RPMI7951 (cell line): Measurements from ENCODE around the gene NXPE3. TPM values are rescaled to one million over a fixed set of nuclear protein-coding genes. Genes with fewer than 3 reads are reported as not detected.
"Not testable (repeated sequence)": the region's sequence is repeated elsewhere in the genome, so short reads cannot be mapped to it uniquely, and the experiment has no call there.

ENCODE experiments used
- DNase-seq: peaks from one replicate; pipeline ENCODE4 v3.0.0-alpha.2; 2012; ENCODE audit warnings: low read depth
- total RNA-seq: library from RNA; depleted of rRNA; stranded (reverse); fragments of >200 nt; shearing (Covaris generic); gene quantifications from 2 replicates; pipeline ENCODE4 v1.2.3, GENCODE V29; 2014

The NXPE3 gene
- total RNA-seq, 1 experiment from 2014 or later, result 17.1 TPM

DNA sequence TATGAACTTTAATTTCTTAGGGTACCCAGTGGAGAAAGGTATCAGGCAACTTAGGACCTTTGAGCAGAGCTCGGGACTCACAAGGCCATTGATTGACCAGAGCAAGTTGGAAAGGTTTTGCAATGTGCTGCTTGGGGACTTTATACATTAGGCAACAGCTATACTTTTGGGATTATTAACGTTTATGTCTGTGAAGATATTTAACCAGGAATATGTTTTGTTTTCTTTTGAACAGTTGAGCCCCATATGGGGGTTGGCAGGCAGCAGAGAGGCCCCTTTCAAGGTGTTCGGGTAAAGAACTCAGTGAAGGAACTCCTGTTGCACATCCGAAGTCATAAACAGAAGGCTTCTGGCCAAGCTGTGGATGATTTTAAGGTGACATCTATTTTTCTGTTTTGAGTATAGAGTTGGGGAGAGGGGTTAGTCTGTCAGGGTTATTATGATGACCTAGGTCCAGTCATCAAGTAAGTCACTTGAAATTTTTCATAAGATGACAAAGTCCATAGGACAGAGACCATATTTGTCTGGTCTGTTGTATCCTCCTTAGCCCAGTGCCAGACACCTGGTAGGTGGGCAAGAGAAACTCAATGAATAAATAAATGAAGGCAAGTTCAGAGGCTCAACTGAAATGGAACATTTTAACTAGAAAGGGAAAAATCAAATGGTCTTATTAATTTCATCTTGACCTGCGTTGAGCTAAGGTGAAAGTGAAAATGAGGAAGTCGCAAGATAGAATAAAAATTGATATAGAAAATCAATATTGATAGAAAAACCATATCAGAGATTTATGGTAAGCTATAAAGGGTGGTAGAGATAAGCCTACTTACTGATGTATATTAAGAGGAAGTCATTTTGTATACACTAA, 73.1 kb downstream of the NXPE3 start:
- no peak for DNase-seq

DNA sequence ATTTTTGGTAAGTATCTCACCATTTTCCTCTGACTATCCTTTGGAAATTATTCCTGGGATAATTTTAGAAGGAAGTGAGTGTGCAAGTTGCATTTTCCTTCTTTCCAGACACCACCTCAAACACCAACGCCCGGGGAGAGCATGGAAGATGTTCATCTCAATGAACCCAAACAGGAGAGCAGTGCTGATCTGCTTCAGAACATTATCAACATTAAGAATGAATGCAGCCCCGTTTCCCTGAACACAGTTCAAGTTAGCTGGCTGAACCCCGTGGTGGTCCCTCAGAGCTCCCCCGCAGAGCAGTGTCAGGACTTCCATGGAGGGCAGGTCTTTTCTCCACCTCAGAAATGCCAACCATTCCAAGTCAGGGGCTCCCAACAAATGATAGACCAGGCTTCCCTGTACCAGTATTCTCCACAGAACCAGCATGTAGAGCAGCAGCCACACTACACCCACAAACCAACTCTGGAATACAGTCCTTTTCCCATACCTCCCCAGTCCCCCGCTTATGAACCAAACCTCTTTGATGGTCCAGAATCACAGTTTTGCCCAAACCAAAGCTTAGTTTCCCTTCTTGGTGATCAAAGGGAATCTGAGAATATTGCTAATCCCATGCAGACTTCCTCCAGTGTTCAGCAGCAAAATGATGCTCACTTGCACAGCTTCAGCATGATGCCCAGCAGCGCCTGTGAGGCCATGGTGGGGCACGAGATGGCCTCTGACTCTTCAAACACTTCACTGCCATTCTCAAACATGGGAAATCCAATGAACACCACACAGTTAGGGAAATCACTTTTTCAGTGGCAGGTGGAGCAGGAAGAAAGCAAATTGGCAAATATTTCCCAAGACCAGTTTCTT, 74.2 kb downstream of the NXPE3 start:
- DNase-seq, result no peak

- DNase-seq, result no peak
Measured at GRCh38 chr3:101853982-101854381, 75.0 kb downstream of the NXPE3 start.

DNA sequence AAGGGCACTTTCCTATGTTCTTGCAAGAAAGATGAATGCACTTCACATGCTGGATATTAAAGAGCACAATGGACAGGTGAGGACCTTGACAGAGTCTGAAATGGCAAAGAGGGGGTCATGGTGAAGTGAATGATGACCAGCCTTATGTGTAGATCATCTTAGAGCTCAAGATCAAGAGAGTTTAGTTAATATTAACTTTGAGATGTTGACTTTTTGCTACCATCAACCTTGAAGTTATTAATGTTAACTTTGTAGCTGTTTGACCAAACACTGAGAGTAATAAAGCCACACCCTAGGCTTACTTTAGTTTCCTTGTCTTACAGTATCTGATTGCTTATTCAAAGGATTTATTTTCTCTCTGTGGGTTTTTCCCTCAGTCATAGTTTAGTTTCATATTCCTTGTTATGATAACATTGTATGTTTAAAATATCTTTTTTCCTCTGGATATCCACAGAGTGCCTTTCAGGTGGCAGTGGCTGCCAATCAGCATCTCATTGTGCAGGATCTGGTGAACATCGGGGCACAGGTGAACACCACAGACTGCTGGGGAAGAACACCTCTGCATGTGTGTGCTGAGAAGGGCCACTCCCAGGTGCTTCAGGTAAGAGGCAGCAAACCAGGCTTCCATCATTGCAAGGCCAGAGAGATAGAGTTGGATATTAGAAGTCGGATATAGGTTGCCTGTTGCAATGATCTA, 75.7 kb downstream of the NXPE3 start:
- DNase-seq, result no peak

GRCh38 chr3:101857301-101857741, 78.3 kb downstream of the NXPE3 start:
- DNase-seq, result no peak

- no peak for DNase-seq
Measured at GRCh38 chr3:101858464-101859030, 79.5 kb downstream of the NXPE3 start.

DNA sequence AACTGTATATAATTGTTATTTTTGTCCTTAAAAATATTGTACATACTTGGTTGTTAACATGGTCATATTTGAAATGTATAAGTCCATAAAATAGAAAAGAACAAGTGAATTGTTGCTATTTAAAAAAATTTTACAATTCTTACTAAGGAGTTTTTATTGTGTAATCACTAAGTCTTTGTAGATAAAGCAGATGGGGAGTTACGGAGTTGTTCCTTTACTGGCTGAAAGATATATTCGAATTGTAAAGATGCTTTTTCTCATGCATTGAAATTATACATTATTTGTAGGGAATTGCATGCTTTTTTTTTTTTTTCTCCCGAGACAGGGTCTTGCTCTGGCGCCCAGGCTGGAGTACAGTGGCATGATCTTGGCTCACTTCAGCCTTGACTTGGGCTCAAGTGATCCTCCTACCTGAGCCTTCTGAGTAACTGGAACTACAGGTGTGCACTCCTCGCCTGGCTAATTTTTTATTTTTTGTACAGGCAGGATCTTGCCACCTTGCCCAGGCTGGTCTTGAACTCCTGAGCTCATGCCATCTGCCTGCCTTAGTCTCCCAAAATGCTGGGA, 81.0 kb downstream of the NXPE3 start:
- no peak for DNase-seq

DNA sequence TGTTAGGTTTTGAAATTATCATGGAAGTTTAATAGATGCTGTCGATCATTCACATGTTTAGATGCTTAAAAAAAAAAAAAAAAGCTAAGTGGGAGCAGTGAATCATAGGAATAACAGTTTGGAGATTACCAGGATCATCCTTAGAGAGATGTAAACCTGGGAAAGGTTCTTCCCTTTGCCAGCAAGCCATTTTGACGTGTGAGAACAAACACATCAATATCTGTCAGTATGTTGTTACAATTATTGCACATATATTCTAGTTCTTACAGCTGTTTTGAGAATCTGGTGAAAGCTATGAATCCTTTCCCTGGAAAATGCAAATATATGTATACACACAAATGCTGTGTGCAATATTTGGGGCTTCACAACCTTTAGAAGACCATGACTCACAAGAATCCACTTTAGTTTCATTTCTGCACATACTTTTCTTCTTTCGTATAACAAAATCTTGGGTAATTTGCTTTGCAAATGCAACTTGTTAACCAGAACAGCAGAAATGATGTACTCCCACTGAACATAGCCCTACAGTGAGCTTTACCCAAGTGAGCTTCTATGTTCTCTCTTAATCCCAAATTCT, 82.3 kb downstream of the NXPE3 start:
- DNase-seq, result no peak

DNA sequence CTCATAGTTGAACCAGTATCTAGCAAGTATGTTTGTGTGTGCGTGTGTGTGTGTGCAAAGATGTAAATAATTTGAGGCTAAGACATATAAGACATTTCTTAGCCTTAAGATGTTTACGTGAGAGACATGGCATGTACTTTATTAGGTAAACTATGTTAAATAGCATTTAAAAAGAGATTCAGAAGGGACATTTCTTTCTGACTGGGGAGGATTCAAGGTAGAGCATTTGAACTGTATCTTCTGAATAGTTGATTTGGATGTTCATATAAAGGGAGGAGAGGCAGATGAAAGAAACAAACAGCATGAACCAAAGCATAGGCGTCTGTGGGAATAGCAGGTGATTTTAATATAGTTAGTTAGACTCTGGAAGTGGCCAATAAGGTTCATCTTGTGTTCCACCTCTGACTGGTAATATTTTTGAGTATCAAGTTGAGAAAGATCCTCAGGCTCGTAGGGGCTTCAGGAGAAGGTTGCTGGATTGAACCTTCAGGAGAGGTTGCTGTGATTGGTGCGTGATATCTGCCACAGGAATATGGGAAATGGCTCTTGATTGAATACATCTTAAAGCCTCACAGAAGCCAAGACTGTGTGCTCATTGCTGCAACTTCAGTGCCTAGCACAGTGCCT, 82.9 kb downstream of the NXPE3 start:
- no peak for DNase-seq

- no peak for DNase-seq
Measured at GRCh38 chr3:101862416-101863165, 83.6 kb downstream of the NXPE3 start.

- not testable (repeated sequence) for DNase-seq
Measured at GRCh38 chr3:101864926-101865325, 85.9 kb downstream of the NXPE3 start.

DNA sequence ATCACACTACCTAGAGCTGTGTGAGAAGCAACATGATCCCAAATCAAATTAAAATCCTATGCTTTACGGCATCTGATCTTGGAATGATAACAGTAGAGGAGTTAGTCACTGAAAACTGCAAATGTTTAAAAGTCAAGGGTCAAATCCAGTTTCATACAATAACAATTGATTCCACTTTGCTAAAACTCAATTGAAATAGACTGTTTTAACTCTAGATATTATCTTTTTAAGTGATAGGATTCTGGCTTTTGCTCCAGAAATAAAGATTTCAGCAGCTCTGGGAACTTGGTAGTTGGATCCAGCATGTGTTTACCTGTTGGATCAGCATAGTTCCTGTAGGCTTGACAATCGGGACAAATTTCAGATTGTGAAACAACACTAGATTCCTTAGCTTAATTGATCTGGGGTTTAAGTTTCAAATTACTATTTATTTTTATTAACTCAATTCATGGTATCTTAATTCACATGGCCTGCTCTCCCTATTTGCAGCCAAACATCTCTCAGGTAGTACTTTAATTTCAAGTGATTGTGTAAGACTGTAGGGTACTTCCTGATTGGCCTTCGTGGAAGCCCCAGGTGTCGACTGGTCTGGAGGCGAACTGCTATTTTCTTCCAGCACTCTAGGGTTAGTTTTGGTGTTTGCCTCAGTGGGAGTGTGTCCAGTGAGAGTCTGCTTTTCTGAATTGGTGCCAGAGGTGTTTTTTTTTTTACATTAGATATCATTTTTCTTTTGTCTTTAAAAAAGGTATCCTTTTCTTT, 86.9 kb downstream of the NXPE3 start:
- no peak for DNase-seq

GRCh38 chr3:101867511-101867910, 88.5 kb downstream of the NXPE3 start:
- no peak for DNase-seq

GRCh38 chr3:101867996-101868395, 89.0 kb downstream of the NXPE3 start:
- no peak for DNase-seq

DNA sequence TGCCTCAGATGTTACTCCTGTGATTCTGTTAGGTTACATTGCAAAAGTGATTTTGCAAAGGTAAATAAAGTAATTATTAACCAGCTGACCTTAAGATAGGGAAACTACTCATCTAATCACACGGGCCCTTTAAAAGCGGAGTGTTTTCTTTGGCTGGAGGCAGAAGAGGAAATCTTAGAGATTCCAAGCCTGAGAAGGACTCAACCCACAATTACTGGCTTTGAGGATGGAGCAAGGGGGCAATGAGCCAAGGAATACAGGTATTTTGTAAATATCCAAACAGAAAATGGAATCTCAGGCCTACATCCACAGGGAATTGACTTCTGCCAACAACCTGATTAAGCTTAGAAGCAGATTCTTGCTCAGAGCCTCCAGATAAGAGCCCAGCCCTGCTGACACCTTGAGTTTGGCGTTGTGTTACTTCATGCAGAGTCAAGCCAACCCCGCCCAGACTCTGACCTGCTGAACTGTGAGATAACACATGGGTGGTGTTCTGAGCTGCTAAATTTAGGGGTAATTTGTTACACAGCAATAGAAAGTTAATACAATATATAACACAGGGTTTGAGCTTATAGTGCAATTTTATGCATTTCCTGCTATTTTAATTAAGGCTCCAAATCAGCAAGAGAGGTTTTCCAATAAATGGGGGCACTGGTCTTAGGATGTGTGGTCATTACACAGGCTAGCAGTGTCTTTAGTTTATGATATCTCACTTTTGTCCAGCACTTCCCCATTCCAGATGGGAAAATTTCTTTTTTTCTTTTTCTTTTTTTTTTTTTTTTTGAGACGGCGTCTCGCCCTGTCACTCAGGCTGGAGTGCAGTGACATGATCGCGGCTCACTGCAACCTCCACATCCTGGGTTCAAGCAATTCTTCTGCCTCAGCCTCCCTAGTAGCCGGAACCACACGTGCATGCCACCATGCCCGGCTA, 89.8 kb downstream of the NXPE3 start:
- DNase-seq, result no peak

GRCh38 chr3:101870138-101870537, 91.1 kb downstream of the NXPE3 start:
- DNase-seq, result no peak

GRCh38 chr3:101873619-101874018, 94.6 kb downstream of the NXPE3 start:
- peak; percentile 22 for DNase-seq

GRCh38 chr3:101876142-101876541, 97.1 kb downstream of the NXPE3 start:
- no peak for DNase-seq
